ENCODE results near the gene MGAT5.

Gene MGAT5

DNA sequence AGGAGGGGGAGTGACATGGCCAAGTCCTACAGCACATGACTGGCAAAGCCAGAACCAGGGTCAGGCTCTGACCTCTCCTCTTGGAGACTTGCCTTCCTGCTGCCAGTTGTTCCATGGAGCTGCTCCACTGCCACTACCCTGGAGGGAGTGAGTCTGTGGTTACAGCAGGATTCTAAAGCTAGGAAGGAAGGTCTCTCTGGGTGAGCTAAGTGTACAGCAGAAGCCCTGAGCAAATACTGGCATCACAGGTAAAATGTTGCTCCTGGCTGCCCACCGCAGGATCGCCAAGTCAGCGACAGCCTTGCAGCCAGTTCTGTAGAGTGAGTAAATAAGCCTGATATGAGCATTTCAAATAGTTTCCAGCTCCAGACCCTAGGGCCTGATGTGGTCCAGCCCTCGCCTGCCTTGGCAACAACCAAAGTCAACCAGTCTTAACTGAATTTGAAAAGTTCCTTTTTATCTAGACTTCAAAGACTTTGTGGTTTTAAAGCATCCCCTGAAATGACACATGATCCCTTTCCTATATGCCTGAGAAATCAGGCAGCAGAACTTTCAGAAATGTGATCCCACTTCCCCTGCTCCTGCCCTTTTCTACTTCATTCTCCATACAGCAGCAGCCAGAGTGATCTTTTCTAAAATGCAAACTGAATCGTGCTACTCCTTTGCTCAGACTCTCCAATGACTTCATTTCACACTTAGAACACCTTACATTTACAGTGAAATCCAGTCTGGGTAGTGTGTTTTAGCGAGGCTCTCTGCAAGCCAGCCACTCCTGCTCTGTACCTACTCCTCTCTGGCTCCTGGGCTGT, 114.3 kb downstream of the MGAT5 start:
- DNase-seq (ENCODE audit: low spot score), result no peak

DNA sequence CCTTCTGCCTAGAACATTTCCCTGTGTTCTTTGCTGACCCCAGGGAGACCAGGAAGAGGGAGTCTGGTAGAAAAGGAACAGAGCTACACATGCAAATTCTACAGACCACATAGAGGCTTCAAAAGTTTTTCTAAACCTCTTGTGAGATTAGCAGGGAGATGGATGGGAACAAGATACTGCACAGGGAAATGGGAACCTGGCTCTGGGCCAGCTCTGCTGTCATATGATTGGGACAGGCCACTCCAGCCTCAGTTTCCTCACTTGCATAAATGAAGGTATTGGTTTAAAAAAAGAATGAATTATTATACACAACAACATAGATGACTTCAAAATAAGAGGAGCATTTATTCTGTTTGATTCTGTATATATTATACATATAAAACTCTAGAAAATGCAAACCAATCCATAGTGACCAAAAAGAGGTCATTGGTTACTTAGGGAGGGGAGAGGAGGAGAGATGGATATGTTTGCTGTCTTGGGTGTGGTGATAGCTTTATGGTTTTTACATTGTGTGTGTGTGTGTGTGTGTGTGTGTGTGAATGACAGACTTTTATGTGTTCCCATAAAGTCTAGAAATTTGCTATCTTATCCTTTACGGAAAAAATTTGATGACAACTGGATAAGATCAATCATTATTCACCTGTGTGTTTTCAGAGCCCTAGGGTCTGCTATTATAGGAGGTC, 115.5 kb downstream of the MGAT5 start:
- DNase-seq (ENCODE audit: low spot score), result no peak

DNA sequence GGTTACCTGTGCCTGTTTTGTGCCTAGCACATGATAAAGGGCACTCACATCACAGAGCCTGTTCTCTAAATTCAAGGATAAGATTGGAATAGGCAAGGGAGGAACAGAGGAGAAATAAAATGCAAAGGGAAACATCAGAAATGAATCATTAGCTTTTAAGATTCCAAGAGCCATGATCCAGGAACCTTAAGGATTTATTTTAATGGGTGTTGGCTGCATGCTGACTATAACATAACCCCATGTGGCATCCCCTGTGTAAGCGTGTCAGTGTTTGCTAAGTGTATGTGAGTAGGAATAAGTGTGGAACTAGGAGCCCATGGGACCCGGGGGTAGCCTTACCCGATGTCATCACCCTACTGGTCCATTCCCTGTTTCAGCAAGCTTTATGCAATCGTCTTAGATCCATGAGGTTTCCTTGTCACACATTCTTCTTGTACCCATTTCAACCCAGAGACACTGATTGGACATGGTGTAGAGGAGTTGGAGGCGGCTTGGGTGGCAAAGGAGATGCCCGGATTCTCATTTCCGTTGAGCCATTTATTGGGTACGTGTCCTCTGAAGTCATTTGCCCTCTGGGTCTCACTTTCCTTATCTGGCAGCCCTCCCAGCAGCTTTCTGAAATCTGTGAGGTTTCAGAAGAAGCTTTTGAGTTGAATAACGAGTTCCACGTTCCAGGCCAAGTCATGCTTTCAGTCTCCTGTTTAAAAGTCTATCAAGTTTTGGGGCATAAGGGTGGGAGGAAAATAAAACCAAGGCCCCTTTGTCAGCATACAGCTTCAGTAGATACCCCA, 117.0 kb downstream of the MGAT5 start:
- no peak for DNase-seq (ENCODE audit: low spot score)

GRCh38 chr2:134372141-134372540, 118.3 kb downstream of the MGAT5 start:
- no peak for DNase-seq (ENCODE audit: low spot score)

GRCh38 chr2:134372611-134373131, 118.8 kb downstream of the MGAT5 start:
- DNase-seq (ENCODE audit: low spot score), result no peak

GRCh38 chr2:134375935-134376334, 122.1 kb downstream of the MGAT5 start:
- DNase-seq (ENCODE audit: low spot score), result peak; percentile 89

- no peak for DNase-seq (ENCODE audit: low spot score)
Observed at GRCh38 chr2:134377730-134378129, 123.9 kb downstream of the MGAT5 start.

DNA sequence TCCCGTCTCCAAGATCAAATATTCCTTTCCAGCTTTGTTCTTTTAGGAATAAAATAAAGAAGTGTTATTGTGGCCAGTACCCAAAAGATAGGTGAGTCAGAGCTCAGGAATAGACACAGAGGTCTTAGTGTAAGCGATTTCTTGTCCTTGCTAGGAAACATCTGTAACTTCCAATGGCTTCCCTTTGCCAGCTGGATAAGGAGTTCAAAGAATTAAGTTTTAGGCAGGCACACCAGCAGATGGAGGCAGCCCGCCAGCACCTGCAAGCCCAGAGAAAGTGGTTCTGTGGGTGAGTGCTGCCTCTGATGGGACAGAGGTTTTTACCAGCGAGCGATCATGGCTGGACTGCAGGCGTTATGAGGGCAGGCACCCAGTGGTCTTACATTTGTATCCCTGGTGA, 125.4 kb downstream of the MGAT5 start:
- no peak for DNase-seq (ENCODE audit: low spot score)

GRCh38 chr2:134379722-134380121, 125.8 kb downstream of the MGAT5 start:
- no peak for DNase-seq (ENCODE audit: low spot score)

- DNase-seq (ENCODE audit: low spot score), result no peak
Observed at GRCh38 chr2:134381141-134381540, 127.3 kb downstream of the MGAT5 start.

GRCh38 chr2:134384131-134384530, 130.3 kb downstream of the MGAT5 start:
- no peak for DNase-seq (ENCODE audit: low spot score)

GRCh38 chr2:134385195-134385594, 131.3 kb downstream of the MGAT5 start:
- no peak for DNase-seq (ENCODE audit: low spot score)

DNA sequence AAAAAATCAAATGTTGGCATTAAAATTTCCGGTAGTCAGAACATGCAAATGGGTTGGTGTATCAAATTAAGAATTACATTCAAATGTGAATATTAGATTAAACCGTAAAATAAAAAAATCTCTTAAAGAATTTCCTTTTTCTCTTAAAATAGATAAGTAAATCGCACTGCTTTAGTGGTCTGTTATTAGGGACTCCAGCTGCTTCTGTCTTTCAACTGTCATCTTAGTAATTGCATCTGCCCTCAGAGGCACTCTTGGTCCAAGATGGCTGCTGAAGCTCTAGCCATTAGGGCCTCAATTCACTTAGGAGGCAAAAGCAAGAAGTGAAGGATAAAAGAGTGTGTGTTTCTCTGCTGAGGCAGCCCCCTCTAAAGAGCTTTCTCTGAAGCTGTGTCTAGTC, 132.4 kb downstream of the MGAT5 start:
- DNase-seq (ENCODE audit: low spot score), result no peak

GRCh38 chr2:134389381-134389780, 135.5 kb downstream of the MGAT5 start:
- peak; percentile 62 for DNase-seq (ENCODE audit: low spot score)

- DNase-seq (ENCODE audit: low spot score), result no peak
Observed at GRCh38 chr2:134391751-134392160, 137.9 kb downstream of the MGAT5 start.

- DNase-seq (ENCODE audit: low spot score), result no peak
Observed at GRCh38 chr2:134392442-134393074, 138.7 kb downstream of the MGAT5 start.

- DNase-seq (ENCODE audit: low spot score), result no peak
Observed at GRCh38 chr2:134393075-134393461, 139.2 kb downstream of the MGAT5 start.

DNA sequence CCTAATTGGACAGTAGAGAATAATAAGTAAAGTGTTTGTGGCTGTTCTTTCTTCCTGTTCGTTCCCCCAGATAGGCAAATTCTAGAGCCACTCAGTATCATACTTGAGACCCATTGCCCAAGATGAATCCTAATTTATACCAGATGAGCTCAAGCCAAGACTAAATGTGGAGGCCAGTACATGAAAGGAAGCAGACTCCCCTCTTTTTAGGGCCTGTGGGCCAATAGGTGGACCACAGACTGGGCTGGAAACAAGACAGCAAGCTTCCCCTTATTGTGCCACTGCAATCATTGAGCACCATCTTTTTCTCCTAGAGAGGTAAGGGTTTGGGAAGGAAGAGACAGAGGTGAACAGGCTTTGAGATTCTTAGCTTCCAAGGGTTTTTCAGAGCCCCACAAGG, 141.9 kb downstream of the MGAT5 start:
- DNase-seq (ENCODE audit: low spot score), result no peak

DNA sequence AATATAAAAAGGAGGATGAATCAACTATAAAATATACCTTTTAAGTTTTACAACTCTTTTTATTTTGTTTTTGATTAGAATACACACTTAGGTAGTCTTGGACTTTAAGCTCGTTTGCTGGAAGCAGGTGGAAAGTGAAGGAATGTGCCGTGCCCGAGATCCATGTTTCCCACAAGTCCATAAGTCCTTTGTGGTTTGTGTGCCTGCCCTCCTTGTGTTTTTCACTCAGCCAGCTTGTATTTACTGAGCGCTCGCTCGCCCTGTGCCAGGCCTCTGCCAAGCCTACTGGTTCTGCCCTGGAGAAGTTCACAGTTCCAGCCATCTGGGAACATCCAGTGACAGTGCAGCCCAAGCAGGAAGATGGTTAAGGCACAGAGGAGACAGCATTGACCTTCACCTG, 142.6 kb downstream of the MGAT5 start:
- DNase-seq (ENCODE audit: low spot score), result no peak

DNA sequence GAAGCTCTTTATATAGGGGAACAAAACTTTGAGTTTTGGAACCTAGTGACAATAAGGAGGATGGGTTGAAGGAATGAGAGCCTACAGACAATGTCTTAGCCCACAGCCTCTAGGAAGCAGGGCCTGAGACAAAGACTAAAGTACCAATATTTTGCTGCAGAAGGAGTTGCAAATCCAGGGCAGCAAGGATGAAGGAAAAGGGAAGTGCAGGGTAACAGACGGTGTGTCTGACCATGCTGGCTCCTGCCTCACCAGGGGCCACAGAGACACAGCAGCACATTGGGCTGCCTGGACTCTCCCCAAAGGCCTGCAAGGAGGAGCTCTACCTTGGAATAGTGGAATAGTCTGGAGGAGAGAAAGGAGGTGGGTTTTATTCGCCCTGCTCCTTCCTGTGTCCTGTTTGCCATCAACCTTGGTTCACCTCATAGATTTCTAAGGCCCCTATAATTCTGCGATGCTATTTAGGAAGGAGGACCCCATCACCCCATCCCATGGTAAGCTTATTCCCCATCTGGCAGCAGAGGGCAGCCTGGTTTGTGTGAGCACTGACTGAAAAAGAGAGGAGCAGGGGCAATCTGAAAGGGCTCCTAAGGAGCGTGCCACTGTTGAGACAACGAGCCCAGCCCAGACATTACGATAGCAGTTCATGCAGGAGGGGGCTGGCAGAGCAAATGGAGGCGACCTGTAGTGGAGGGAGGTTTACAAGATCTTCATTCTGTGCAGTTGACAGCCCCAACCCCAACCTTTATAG, 143.4 kb downstream of the MGAT5 start:
- DNase-seq (ENCODE audit: low spot score), result no peak

DNA sequence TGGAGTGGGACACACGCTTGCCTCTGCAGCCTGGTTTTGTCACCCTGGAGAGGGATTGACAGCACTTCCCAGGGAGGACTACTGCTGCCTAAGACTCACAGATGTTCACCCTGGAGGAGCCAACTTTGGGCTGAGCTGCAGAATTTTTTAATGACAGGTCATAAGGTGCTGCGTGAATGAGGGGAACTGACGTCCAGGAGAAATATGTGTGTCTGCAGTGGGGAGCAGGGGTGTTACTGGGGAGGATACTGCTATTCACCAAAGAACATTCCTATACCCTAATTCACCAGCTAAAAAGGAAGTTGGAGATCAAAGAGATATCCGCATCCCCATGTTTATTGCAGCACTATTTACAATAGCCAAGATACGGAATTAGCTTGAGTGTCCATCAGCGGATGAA, 144.4 kb downstream of the MGAT5 start:
- DNase-seq (ENCODE audit: low spot score), result no peak
